Omental fat pad (tissue), 4 donors: ENCODE data around the gene METTL6. TPM values are rescaled to one million over a fixed set of nuclear protein-coding genes. Genes with fewer than 3 reads are reported as not detected.

Experiments used
- ATAC-seq: fragments of 150-250 bp; one replicate; pipeline ENCODE4 v1.9.1; 2016; ENCODE audit warnings: mild to moderate bottlenecking, moderate library complexity; ENCODE audit not compliant: low FRiP score
- DNase-seq: peaks from one replicate; pipeline ENCODE4 v3.0.0-alpha.2; 2019; ENCODE audit warnings: low spot score
- CTCF ChIP-seq, 3 donors: fragments of 450-650 bp; IDR thresholded peaks; one replicate each; pipeline ENCODE4 v1.5.1; 2016 to 2017; ENCODE audit warnings: antibody characterized with exemption in 3 of 3, mild to moderate bottlenecking in 3 of 3, moderate library complexity in 2 of 3
- total RNA-seq, 4 donors: library from RNA; depleted of rRNA; stranded (reverse); fragments of >200 nt; gene quantifications; one replicate each; pipeline ENCODE4 v1.1.0, GENCODE V29; 2016

Gene METTL6
- total RNA-seq, 4 donors from 2014 or later: 11.4 to 16.9 (median 12.9) TPM

GRCh38 chr3:15384510-15385237 is 42.7 kb downstream of the METTL6 start:
- TF ChIP-seq CTCF (IDR thresholded peaks at IDR 0.05): no peak
- DNase-seq (no peak), ATAC-seq (no peak)

- ATAC-seq: no peak
- no peak for TF ChIP-seq CTCF (IDR thresholded peaks at IDR 0.05)
- DNase-seq: no peak
Observed at GRCh38 chr3:15382405-15382923, 44.9 kb downstream of the METTL6 start.

- TF ChIP-seq CTCF (IDR thresholded peaks at IDR 0.05): no peak
- DNase-seq (no peak), ATAC-seq (no peak)
Observed at GRCh38 chr3:15380980-15381890, 46.1 kb downstream of the METTL6 start.

- DNase-seq: peak; percentile 97
- peak; percentile 89 for ATAC-seq
- peak in 2 of 3 donors; percentile 62 to 83 for TF ChIP-seq CTCF (IDR thresholded peaks at IDR 0.05)
Observed at GRCh38 chr3:15377961-15378791, 49.2 kb downstream of the METTL6 start.

GRCh38 chr3:15375461-15376000 is 51.8 kb downstream of the METTL6 start:
- TF ChIP-seq CTCF (IDR thresholded peaks at IDR 0.05): no peak
- DNase-seq (no peak), ATAC-seq (no peak)

- no peak for ATAC-seq
- no peak for DNase-seq
- no peak for TF ChIP-seq CTCF (IDR thresholded peaks at IDR 0.05)
Observed at GRCh38 chr3:15372918-15373317, 54.4 kb downstream of the METTL6 start.
